ENCODE data around the gene UNC5C. TPM values are rescaled to one million over a fixed set of nuclear protein-coding genes. Genes with fewer than 3 reads are reported as not detected.

Gene UNC5C
- total and polyA plus RNA-seq, 2 donors (not counting 1 experiment from before 2014, with no cell fraction given), result 2.0 to 11.6 TPM

- Histone ChIP-seq H3K27me3 (ENCODE audit: control insufficient read depth, insufficient read depth, low read length) (no peaks in the 10 kb centered on the region), H3K4me3 (replicated peaks in 1 of 4; ENCODE audit: control extremely low read depth in 1 of 4, insufficient read depth in 1 of 4, low read depth in 3 of 4, low read length in 4 of 4) (no peak overlapping the region), H3K4me2 (ENCODE audit: extremely low read depth, insufficient read depth, low read length) (no peak overlapping the region), H3K9ac (ENCODE audit: insufficient read depth, low read length) (no peak overlapping the region), H3K27ac (ENCODE audit: insufficient read depth, low read length) (no peak overlapping the region), H2AFZ (ENCODE audit: low read length) (no peak overlapping the region), H3K9me3 (ENCODE audit: control insufficient read depth, insufficient read depth, low read depth, low read length) (no peaks in the 10 kb centered on the region), H3K4me1 (ENCODE audit: control insufficient read depth, extremely low read depth, insufficient read depth, low read length) (peaks cover 2% of the 10 kb centered on the region), H3K36me3 (ENCODE audit: control insufficient read depth, insufficient read depth, low read length) (no peaks in the 10 kb centered on the region), H3K79me2 (ENCODE audit: control insufficient read depth, insufficient read depth, low read length) (peaks cover 45% of the 10 kb centered on the region), H4K20me1 (ENCODE audit: control insufficient read depth, extremely low read depth, insufficient read depth, low read length) (no peaks in the 10 kb centered on the region)
- TF ChIP-seq CTCF (conservative IDR thresholded peaks at IDR 0.05 in 1 of 2, IDR thresholded peaks at IDR 0.05 in 1 of 2; ENCODE audit: low read depth in 1 of 2, low read length in 2 of 2) (no peak), EZH2 (IDR thresholded peaks at IDR 0.05; ENCODE audit: low read length, missing control alignments) (no peak)
- DNase-seq (ENCODE audit: low read depth in 2 of 2), result no peak
These were observed 7.7 kb downstream of the UNC5C start for GRCh38 chr4:95541094-95541493.

DNA sequence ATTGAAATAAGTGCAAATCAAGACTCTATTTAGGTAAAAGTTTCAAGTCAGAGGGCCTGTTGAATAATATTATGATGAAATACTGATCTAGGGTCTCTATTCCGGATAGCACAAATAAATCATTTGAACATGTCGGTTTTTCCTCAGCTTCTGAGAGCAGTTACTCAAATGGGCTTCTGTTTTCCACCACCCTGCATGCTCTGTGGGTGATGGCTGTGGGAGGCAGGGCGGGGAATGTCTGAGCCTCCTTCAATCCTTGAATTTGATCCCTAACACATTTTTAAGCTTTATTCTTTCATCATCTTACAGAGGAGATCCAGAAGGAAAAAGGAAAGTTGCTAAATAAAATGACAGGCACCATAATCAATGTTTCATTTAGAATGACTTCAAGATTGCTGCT lies 8.5 kb downstream of the UNC5C start:
- DNase-seq (ENCODE audit: low read depth in 2 of 2), result no peak
- H4K20me1 ChIP-seq (ENCODE audit: control insufficient read depth, extremely low read depth, insufficient read depth, low read length), result no peaks in the 10 kb centered on the region
- H3K4me2 ChIP-seq (ENCODE audit: extremely low read depth, insufficient read depth, low read length), result peak overlapping the region; percentile 37
- H3K9me3 ChIP-seq (ENCODE audit: control insufficient read depth, insufficient read depth, low read depth, low read length), result no peaks in the 10 kb centered on the region
- H2AFZ ChIP-seq (ENCODE audit: low read length), result no peak overlapping the region
- H3K36me3 ChIP-seq (ENCODE audit: control insufficient read depth, insufficient read depth, low read length), result no peaks in the 10 kb centered on the region
- H3K9ac ChIP-seq (ENCODE audit: insufficient read depth, low read length), result no peak overlapping the region
- peaks cover 41% of the 10 kb centered on the region for H3K79me2 ChIP-seq (ENCODE audit: control insufficient read depth, insufficient read depth, low read length)
- TF ChIP-seq CTCF (conservative IDR thresholded peaks at IDR 0.05 in 1 of 2, IDR thresholded peaks at IDR 0.05 in 1 of 2; ENCODE audit: low read depth in 1 of 2, low read length in 2 of 2) (no peak), EZH2 (IDR thresholded peaks at IDR 0.05; ENCODE audit: low read length, missing control alignments) (no peak)
- H3K27ac ChIP-seq (ENCODE audit: insufficient read depth, low read length), result no peak overlapping the region
- H3K4me1 ChIP-seq (ENCODE audit: control insufficient read depth, extremely low read depth, insufficient read depth, low read length), result peaks cover 2% of the 10 kb centered on the region
- H3K27me3 ChIP-seq (ENCODE audit: control insufficient read depth, insufficient read depth, low read length), result no peaks in the 10 kb centered on the region
- no peak overlapping the region for H3K4me3 ChIP-seq (replicated peaks in 1 of 4; ENCODE audit: control extremely low read depth in 1 of 4, insufficient read depth in 1 of 4, low read depth in 3 of 4, low read length in 4 of 4)

DNA sequence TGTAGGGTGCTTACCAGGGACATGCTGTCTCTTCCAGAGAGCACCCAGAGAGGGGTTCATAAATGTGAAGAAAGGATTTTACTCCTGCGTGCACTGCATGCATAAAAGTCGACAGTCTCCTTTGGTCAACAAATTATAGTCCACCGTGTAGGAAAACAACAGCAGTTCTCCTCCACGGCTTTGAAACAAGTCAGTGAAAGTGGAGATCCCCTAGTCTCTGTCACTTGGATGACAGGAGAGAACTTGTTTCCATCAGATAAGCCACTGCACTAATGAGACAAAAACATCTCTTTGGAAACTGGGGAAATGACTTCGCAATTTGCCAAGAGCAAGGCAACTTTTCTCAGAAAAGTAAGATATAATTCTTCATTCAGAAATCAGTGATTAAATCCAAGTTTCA lies 9.7 kb downstream of the UNC5C start:
- Histone ChIP-seq H3K4me3 (replicated peaks in 1 of 4; ENCODE audit: control extremely low read depth in 1 of 4, insufficient read depth in 1 of 4, low read depth in 3 of 4, low read length in 4 of 4) (no peak overlapping the region), H3K4me2 (ENCODE audit: extremely low read depth, insufficient read depth, low read length) (peak overlapping the region; percentile 52), H3K27me3 (ENCODE audit: control insufficient read depth, insufficient read depth, low read length) (no peaks in the 10 kb centered on the region), H3K79me2 (ENCODE audit: control insufficient read depth, insufficient read depth, low read length) (peaks cover 35% of the 10 kb centered on the region), H3K9me3 (ENCODE audit: control insufficient read depth, insufficient read depth, low read depth, low read length) (no peaks in the 10 kb centered on the region), H3K27ac (ENCODE audit: insufficient read depth, low read length) (peak overlapping the region; percentile 26), H3K36me3 (ENCODE audit: control insufficient read depth, insufficient read depth, low read length) (no peaks in the 10 kb centered on the region), H3K9ac (ENCODE audit: insufficient read depth, low read length) (no peak overlapping the region), H2AFZ (ENCODE audit: low read length) (no peak overlapping the region), H4K20me1 (ENCODE audit: control insufficient read depth, extremely low read depth, insufficient read depth, low read length) (no peaks in the 10 kb centered on the region), H3K4me1 (ENCODE audit: control insufficient read depth, extremely low read depth, insufficient read depth, low read length) (no peaks in the 10 kb centered on the region)
- TF ChIP-seq CTCF (conservative IDR thresholded peaks at IDR 0.05 in 1 of 2, IDR thresholded peaks at IDR 0.05 in 1 of 2; ENCODE audit: low read depth in 1 of 2, low read length in 2 of 2) (no peak), EZH2 (IDR thresholded peaks at IDR 0.05; ENCODE audit: low read length, missing control alignments) (no peak)
- DNase-seq (ENCODE audit: low read depth in 2 of 2), result no peak

All from fibroblast of lung (primary cell).